22Rv1 (cell line): ENCODE measurements around the gene CSRP3.

Experiments
- ZFX ChIP-seq: fragments of 450-650 bp; IDR thresholded peaks from 2 replicates; pipeline ENCODE4 v1.6.1; 2017; ENCODE audit warnings: antibody characterized with exemption, borderline replicate concordance
- TF ChIP-seq, protein P1 (sequence below): fragments of 450-650 bp; IDR thresholded peaks from 2 replicates; pipeline ENCODE4 v1.5.1; 2017; ENCODE audit warnings: mild to moderate bottlenecking

DNA sequence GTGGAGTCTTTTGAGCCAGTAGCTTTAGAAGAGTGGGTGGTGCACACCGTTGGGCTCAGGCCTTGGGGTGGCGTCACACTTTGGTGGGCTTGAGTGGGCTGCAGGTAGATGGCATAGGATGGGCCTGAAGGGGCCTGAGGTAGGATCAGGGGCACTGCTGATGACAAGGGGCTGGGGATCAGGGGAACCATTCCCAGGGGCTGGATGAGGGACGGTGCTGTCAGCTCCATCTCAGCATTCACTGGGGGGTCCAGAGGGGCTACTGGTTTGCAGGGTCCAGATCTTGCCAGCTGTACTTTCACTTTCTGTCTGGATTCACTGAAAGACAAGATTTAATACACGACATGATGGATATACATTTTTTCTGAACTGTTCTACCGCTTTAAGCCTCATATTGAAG, 27.9 kb upstream of the CSRP3 start:
- TF ChIP-seq, protein P1, sequence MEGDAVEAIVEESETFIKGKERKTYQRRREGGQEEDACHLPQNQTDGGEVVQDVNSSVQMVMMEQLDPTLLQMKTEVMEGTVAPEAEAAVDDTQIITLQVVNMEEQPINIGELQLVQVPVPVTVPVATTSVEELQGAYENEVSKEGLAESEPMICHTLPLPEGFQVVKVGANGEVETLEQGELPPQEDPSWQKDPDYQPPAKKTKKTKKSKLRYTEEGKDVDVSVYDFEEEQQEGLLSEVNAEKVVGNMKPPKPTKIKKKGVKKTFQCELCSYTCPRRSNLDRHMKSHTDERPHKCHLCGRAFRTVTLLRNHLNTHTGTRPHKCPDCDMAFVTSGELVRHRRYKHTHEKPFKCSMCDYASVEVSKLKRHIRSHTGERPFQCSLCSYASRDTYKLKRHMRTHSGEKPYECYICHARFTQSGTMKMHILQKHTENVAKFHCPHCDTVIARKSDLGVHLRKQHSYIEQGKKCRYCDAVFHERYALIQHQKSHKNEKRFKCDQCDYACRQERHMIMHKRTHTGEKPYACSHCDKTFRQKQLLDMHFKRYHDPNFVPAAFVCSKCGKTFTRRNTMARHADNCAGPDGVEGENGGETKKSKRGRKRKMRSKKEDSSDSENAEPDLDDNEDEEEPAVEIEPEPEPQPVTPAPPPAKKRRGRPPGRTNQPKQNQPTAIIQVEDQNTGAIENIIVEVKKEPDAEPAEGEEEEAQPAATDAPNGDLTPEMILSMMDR, result no peak
- no peak for TF ChIP-seq ZFX
